GM12872 (cell line): Measurements from ENCODE around the gene CLCNKB.

Experiments
- CTCF ChIP-seq: IDR thresholded peaks from 3 replicates; pipeline ENCODE4 v1.5.1; 2011; ENCODE audit warnings: low read depth, mild to moderate bottlenecking, low read length, moderate library complexity; ENCODE audit not compliant: insufficient read depth

Gene CLCNKB

GRCh38 chr1:16063921-16064320 lies 20.3 kb downstream of the CLCNKB start:
- TF ChIP-seq CTCF: no peak

- TF ChIP-seq CTCF: no peak
Observed at GRCh38 chr1:16064536-16065268, 21.1 kb downstream of the CLCNKB start.

GRCh38 chr1:16065269-16065576 lies 21.6 kb downstream of the CLCNKB start:
- TF ChIP-seq CTCF: no peak

- TF ChIP-seq CTCF: no peak
Observed at GRCh38 chr1:16066245-16066644, 22.7 kb downstream of the CLCNKB start.

GRCh38 chr1:16067127-16067768 lies 23.7 kb downstream of the CLCNKB start:
- TF ChIP-seq CTCF: no peak

GRCh38 chr1:16067933-16068332 lies 24.4 kb downstream of the CLCNKB start:
- TF ChIP-seq CTCF: no peak

- no peak for TF ChIP-seq CTCF
Observed at GRCh38 chr1:16068356-16069270, 25.0 kb downstream of the CLCNKB start.
